Tibial nerve (tissue), 4 donors: ENCODE measurements around the gene MINDY4. TPM values are rescaled to one million over a fixed set of nuclear protein-coding genes. Genes with fewer than 3 reads are reported as not detected.

ENCODE experiments used
- DNase-seq, 2 donors: peaks; one replicate each; pipeline ENCODE4 v3.0.0-alpha.2; 2019; ENCODE audit warnings: low spot score in 2 of 2
- H3K27ac ChIP-seq, 4 donors: fragments of 200-600 bp; sonication (generic) in 3 of 4; one replicate each; pipeline ENCODE4 v1.5.1; 2017 to 2019; ENCODE audit warnings: mild to moderate bottlenecking in 1 of 4
- H3K27me3 ChIP-seq, 2 donors: fragments of 200-600 bp; sonication (generic) in 1 of 2; one replicate each; pipeline versions ENCODE4 v1.5.1 to v1.6.0; 2017 to 2019
- H3K36me3 ChIP-seq, 3 donors: fragments of 200-600 bp; sonication (generic); one replicate each; pipeline ENCODE4 v1.5.1; 2018 to 2019
- H3K4me1 ChIP-seq, 4 donors: fragments of 200-600 bp; sonication (generic) in 3 of 4; one replicate each; pipeline ENCODE4 v1.5.1; 2017 to 2019
- H3K4me3 ChIP-seq, 4 donors: fragments of 200-600 bp; sonication (generic) in 3 of 4; one replicate each; pipeline ENCODE4 v1.5.1; 2017 to 2019; ENCODE audit warnings: mild to moderate bottlenecking in 1 of 4, moderate library complexity in 1 of 4
- H3K9me3 ChIP-seq, 4 donors: fragments of 200-600 bp; sonication (generic) in 3 of 4; one replicate each; pipeline ENCODE4 v1.5.1; 2017 to 2019
- CTCF ChIP-seq, 5 experiments: fragments of 200-600 bp in 3 of 5; fragments of 450-650 bp in 2 of 5; sonication (generic) in 3 of 5; IDR thresholded peaks; one replicate each; pipeline ENCODE4 v1.5.1; 2016 to 2019; ENCODE audit warnings: antibody characterized with exemption in 5 of 5, mild to moderate bottlenecking in 3 of 5, moderate library complexity in 2 of 5
- EP300 ChIP-seq, 2 donors: sonication (generic); formaldehyde crosslinking; IDR thresholded peaks; one replicate each; pipeline ENCODE4 v1.6.1; 2017; ENCODE audit warnings: antibody characterized with exemption in 2 of 2, mild to moderate bottlenecking in 1 of 2
- POLR2A ChIP-seq, 2 donors: fragments of 450-650 bp; IDR thresholded peaks; one replicate each; pipeline ENCODE4 v1.6.1; 2017; ENCODE audit warnings: antibody characterized with exemption in 2 of 2, mild to moderate bottlenecking in 2 of 2, moderate library complexity in 2 of 2
- WGBS, 2 donors: methylation state at CpG; one replicate each; pipeline ENCODE4 v1.1.5; 2018; 5-methylcytosine and 5-hydroxymethylcytosine counted together
- total RNA-seq, 4 donors: library from RNA; depleted of rRNA; stranded (reverse); fragments of >200 nt; gene quantifications; one replicate each; pipeline ENCODE4 v1.1.0, GENCODE V29; 2016

MINDY4 gene
- total RNA-seq, 4 donors from 2014 or later = 17.1 to 21.6 (median 19.9) TPM

- H3K9me3 ChIP-seq = no peaks in the 10 kb centered on the region
- 78 to 80% methylated on average over 9 of the region's 9 CpGs for WGBS, 2 donors
- H3K4me3 ChIP-seq = no peak overlapping the region
- no peaks in the 10 kb centered on the region for H3K36me3 ChIP-seq
- peak overlapping the region in 2 of 4 donors; percentile 68 to 72 for H3K27ac ChIP-seq
- no peaks in the 10 kb centered on the region for H3K27me3 ChIP-seq
- no peak for DNase-seq
- no peak for TF ChIP-seq CTCF (IDR thresholded peaks at IDR 0.05)
- no peak for TF ChIP-seq EP300 (IDR thresholded peaks at IDR 0.05)
- no peak for TF ChIP-seq POLR2A (IDR thresholded peaks at IDR 0.05)
- peaks cover 0 to 61% (median 22%) of the 10 kb centered on the region in 4 donors for H3K4me1 ChIP-seq
These were observed 91.9 kb downstream of the MINDY4 start for GRCh38 chr7:30862995-30863705.

GRCh38 chr7:30863706-30864035 is 92.5 kb downstream of the MINDY4 start:
- H3K36me3 ChIP-seq = no peaks in the 10 kb centered on the region
- no peak overlapping the region for H3K4me3 ChIP-seq
- H3K27me3 ChIP-seq = no peaks in the 10 kb centered on the region
- peaks cover 0 to 63% (median 22%) of the 10 kb centered on the region in 4 donors for H3K4me1 ChIP-seq
- no peaks in the 10 kb centered on the region for H3K9me3 ChIP-seq
- TF ChIP-seq POLR2A (IDR thresholded peaks at IDR 0.05) (no peak), EP300 (IDR thresholded peaks at IDR 0.05) (peak in 1 of 2 donors; percentile 28)
- DNase-seq = no peak
- 43 to 49% methylated on average over 4 of the region's 4 CpGs for WGBS, 2 donors
- peak overlapping the region in 2 of 4 donors; percentile 68 to 72 for H3K27ac ChIP-seq

- TF ChIP-seq POLR2A (IDR thresholded peaks at IDR 0.05) (no peak), CTCF (IDR thresholded peaks at IDR 0.05) (no peak), EP300 (IDR thresholded peaks at IDR 0.05) (no peak)
- Histone ChIP-seq H3K27me3 (no peaks in the 10 kb centered on the region), H3K9me3 (no peaks in the 10 kb centered on the region), H3K4me3 (no peak overlapping the region), H3K36me3 (no peaks in the 10 kb centered on the region), H3K4me1 (peaks cover 0 to 63% (median 22%) of the 10 kb centered on the region in 4 donors), H3K27ac (peak overlapping the region in 2 of 4 donors; percentile 68 to 72)
- 36 to 46% methylated on average over 3 of the region's 3 CpGs for WGBS, 2 donors
- DNase-seq = no peak
These were observed 92.9 kb downstream of the MINDY4 start for GRCh38 chr7:30864101-30864500.

GRCh38 chr7:30865076-30865475 is 93.9 kb downstream of the MINDY4 start:
- no peak for DNase-seq
- Histone ChIP-seq H3K4me3 (no peak overlapping the region), H3K27ac (peak overlapping the region in 2 of 4 donors; percentile 68 to 72), H3K4me1 (peaks cover 0 to 63% (median 22%) of the 10 kb centered on the region in 4 donors), H3K9me3 (no peaks in the 10 kb centered on the region), H3K36me3 (no peaks in the 10 kb centered on the region), H3K27me3 (no peaks in the 10 kb centered on the region)
- TF ChIP-seq POLR2A (IDR thresholded peaks at IDR 0.05) (no peak), CTCF (IDR thresholded peaks at IDR 0.05) (no peak), EP300 (IDR thresholded peaks at IDR 0.05) (no peak)
- 88 to 92% methylated on average over 4 of the region's 4 CpGs for WGBS, 2 donors

GRCh38 chr7:30865821-30866220 is 94.6 kb downstream of the MINDY4 start:
- no peaks in the 10 kb centered on the region for H3K27me3 ChIP-seq
- H3K9me3 ChIP-seq = no peaks in the 10 kb centered on the region
- no peak overlapping the region for H3K4me3 ChIP-seq
- 94% methylated on average over 4 of the region's 4 CpGs for WGBS, 2 donors
- DNase-seq = no peak
- H3K27ac ChIP-seq = peak overlapping the region in 2 of 4 donors; percentile 43 to 72
- TF ChIP-seq POLR2A (IDR thresholded peaks at IDR 0.05) (no peak), EP300 (IDR thresholded peaks at IDR 0.05) (no peak), CTCF (IDR thresholded peaks at IDR 0.05) (no peak)
- no peaks in the 10 kb centered on the region for H3K36me3 ChIP-seq
- H3K4me1 ChIP-seq = peaks cover 0 to 63% (median 22%) of the 10 kb centered on the region in 4 donors
